Activated CD8-positive, alpha-beta memory T cell treated with anti-CD3 and anti-CD28 coated beads for 4 hours (primary cell): ENCODE results near the gene C1QTNF5.

Experiments used
- DNase-seq, 2 donors: peaks; one replicate each; pipeline ENCODE4 v3.0.0-alpha.2; 2020; ENCODE audit warnings: low read depth in 2 of 2

The C1QTNF5 gene

GRCh38 chr11:119338318-119338890 is 2.3 kb downstream of the C1QTNF5 start:
- DNase-seq = peak in 1 of 2 donors; percentile 36

GRCh38 chr11:119337581-119338317 is 2.9 kb downstream of the C1QTNF5 start:
- DNase-seq = no peak

GRCh38 chr11:119336744-119337469 is 3.8 kb downstream of the C1QTNF5 start:
- no peak for DNase-seq

- DNase-seq = no peak
These were observed 4.8 kb downstream of the C1QTNF5 start for GRCh38 chr11:119335655-119336543.

- DNase-seq = no peak
These were observed 5.5 kb downstream of the C1QTNF5 start for GRCh38 chr11:119335091-119335654.

- DNase-seq = peak; percentile 87 to 92
These were observed 6.3 kb downstream of the C1QTNF5 start, which contains the start of gene RNF26 for GRCh38 chr11:119334174-119334930. TSS of gene RNF26 (plus strand) at chr11:119334527. CDS start at chr11:119335123, 596 bp downstream.

- no peak for DNase-seq
These were observed 8.4 kb downstream of the C1QTNF5 start for GRCh38 chr11:119332111-119332765.

GRCh38 chr11:119330237-119330636 is 10.4 kb downstream of the C1QTNF5 start:
- no peak for DNase-seq

- no peak for DNase-seq
These were observed 11.4 kb downstream of the C1QTNF5 start for GRCh38 chr11:119329320-119329719.

- DNase-seq = no peak
These were observed 16.5 kb downstream of the C1QTNF5 start for GRCh38 chr11:119324189-119324588.

GRCh38 chr11:119323532-119324033 is 17.1 kb downstream of the C1QTNF5 start:
- peak; percentile 43 to 62 for DNase-seq

GRCh38 chr11:119322921-119323531 is 17.7 kb downstream of the C1QTNF5 start:
- no peak for DNase-seq

GRCh38 chr11:119322360-119322739 is 18.3 kb downstream of the C1QTNF5 start:
- no peak for DNase-seq

GRCh38 chr11:119320776-119321524 is 19.7 kb downstream of the C1QTNF5 start:
- DNase-seq = no peak

- DNase-seq = no peak
These were observed 20.4 kb downstream of the C1QTNF5 start for GRCh38 chr11:119320240-119320775.

- no peak for DNase-seq
These were observed 20.9 kb downstream of the C1QTNF5 start for GRCh38 chr11:119319700-119320239.

GRCh38 chr11:119319136-119319699 is 21.5 kb downstream of the C1QTNF5 start:
- no peak for DNase-seq
